22Rv1 (cell line): ENCODE measurements around the gene ZNF778.
"Not testable (repeated sequence)": the region's sequence is repeated elsewhere in the genome, so short reads cannot be mapped to it uniquely, and the experiment has no call there.

Experiments used
- H3K27ac ChIP-seq: fragments of 450-650 bp; 2 replicates; pipeline ENCODE4 v1.5.1; 2017
- ZFX ChIP-seq: fragments of 450-650 bp; IDR thresholded peaks from 2 replicates; pipeline ENCODE4 v1.6.1; 2017; ENCODE audit warnings: antibody characterized with exemption, borderline replicate concordance
- TF ChIP-seq, protein P1 (sequence below): fragments of 450-650 bp; IDR thresholded peaks from 2 replicates; pipeline ENCODE4 v1.5.1; 2017; ENCODE audit warnings: mild to moderate bottlenecking

The ZNF778 gene

DNA sequence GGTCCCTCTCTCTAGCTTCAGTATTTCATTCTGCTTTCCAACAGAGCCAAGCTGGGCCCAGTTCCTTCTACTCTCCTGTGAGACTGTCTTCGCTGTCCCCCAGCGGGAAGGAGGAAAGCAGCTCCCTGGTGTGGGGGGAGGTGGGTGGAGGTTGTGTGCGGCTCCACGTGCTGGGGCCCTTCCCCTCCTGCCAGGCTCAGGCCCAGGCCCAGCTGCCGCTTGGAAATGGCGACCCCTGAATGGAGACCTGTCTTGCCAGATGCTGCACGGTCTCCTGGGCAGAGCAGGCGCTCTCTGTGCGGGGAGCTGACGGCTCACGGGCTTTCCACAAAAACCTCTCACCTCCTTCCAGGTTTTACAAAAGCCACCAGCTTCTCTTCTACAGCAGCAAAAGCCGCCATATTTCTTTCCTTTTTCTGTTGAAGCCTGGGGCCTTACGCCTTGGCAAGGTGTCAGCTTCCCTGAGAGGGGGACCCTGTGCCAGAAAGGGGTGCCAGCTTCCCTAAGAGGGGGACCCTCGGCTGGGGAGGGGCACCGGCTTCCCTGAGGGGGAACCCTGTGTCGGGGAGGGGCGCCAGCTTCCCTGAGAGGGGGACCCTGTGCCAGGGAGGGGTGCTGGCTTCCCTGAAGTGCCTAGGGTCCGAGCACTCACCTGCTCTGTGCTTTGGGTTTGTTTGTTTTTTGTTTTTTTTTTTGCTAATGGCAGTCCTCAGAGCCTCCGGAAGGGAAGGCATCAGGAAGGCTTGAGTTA is 47.5 kb downstream of the ZNF778 start:
- no peak overlapping the region for H3K27ac ChIP-seq
- TF ChIP-seq, protein P1, sequence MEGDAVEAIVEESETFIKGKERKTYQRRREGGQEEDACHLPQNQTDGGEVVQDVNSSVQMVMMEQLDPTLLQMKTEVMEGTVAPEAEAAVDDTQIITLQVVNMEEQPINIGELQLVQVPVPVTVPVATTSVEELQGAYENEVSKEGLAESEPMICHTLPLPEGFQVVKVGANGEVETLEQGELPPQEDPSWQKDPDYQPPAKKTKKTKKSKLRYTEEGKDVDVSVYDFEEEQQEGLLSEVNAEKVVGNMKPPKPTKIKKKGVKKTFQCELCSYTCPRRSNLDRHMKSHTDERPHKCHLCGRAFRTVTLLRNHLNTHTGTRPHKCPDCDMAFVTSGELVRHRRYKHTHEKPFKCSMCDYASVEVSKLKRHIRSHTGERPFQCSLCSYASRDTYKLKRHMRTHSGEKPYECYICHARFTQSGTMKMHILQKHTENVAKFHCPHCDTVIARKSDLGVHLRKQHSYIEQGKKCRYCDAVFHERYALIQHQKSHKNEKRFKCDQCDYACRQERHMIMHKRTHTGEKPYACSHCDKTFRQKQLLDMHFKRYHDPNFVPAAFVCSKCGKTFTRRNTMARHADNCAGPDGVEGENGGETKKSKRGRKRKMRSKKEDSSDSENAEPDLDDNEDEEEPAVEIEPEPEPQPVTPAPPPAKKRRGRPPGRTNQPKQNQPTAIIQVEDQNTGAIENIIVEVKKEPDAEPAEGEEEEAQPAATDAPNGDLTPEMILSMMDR = no peak
- TF ChIP-seq ZFX = no peak

DNA sequence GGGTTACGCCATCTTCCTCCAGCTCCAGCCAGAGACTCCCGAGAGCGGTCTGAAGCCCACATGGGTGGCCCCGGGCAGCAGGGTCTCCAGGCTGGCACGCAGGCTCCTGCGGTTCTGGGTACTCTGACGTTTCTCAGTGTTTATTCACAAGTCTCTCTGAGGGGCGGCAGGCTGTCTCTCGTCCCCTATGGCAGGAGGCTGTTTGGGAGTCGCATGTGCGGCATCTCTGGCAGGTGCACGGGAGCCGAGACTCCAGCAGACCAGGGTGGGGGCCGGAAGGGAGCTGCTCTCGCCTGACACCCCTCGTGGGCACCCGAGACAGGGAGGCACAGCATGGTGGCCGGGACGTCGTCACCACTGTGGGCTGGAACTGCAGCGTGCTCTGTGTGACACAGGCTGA is 48.1 kb downstream of the ZNF778 start:
- no peak overlapping the region for H3K27ac ChIP-seq

DNA sequence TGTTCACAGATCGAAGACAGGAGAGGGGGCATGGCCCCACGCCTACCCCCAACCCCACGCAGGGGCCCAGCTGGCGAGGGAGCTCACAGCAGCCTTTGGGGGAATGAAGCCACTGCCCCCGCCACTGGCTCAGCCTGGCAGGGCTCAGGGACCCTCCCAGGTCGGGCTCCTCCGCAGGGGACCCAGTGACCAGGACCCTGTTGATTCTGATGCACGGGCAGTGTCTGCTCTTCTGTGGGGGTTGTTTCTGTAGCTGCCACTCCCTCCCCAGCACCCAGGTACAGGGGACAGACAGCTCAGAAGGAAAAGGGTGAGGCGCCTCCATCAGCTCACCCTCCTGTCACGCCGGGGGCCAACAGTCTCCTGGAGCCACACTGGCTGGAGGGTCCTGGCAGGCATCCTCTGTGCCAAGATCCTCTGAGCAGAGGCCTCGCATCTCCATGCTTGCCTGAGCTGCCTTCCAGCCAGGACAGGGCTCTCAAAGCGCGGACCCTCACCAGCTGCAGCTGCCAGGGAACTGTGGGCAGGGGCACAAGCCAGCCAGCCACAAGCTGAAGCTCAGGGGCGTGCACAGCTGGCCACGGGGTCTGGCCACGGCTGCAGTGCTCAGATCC is 49.1 kb downstream of the ZNF778 start:
- TF ChIP-seq, protein P1 = no peak
- no peak overlapping the region for H3K27ac ChIP-seq

More for the DNA sequence above, 48.1 kb downstream of the ZNF778 start:
- TF ChIP-seq, protein P1 = no peak

DNA sequence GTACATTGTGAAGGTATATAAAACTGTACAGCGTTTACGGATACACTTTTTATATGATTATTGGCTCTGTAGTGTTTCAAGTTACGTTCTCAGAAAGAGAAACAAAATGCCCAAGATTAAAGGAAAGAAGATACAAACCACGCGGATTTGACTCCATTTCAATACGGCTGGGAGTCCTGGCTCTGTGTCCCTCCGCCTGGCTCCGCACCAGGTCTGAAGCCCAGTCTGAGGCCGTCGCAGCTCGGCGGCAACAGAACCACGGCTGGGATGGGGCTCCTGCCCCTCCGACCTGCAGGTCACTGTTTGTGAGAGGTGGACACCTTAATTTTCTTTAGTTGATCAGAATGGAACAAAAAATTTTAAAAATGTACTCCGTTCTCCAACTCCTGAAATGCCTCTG is 50.2 kb downstream of the ZNF778 start:
- not testable (repeated sequence) for H3K27ac ChIP-seq

DNA sequence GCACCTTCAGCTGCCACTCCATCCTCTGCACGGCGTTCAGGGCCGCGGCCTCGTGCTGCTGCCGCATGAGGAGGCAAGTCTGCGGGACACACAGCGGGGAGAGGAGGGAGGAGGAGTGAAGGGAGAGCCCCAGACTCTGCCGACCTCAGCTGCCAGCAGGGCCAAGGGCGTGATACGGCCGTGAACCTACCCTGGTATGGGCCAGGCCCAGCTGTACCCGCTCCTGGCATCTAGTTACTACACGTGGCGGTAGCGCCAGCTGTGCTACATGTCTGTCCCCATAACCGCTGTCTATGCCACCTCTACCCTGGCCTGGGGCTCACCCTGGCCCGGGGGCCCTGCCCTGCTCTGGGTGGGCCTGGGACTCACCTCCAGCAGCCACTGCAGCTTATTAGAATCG is 51.1 kb downstream of the ZNF778 start:
- no peak overlapping the region for H3K27ac ChIP-seq
- no peak for TF ChIP-seq ZFX
- TF ChIP-seq, protein P1 = no peak

DNA sequence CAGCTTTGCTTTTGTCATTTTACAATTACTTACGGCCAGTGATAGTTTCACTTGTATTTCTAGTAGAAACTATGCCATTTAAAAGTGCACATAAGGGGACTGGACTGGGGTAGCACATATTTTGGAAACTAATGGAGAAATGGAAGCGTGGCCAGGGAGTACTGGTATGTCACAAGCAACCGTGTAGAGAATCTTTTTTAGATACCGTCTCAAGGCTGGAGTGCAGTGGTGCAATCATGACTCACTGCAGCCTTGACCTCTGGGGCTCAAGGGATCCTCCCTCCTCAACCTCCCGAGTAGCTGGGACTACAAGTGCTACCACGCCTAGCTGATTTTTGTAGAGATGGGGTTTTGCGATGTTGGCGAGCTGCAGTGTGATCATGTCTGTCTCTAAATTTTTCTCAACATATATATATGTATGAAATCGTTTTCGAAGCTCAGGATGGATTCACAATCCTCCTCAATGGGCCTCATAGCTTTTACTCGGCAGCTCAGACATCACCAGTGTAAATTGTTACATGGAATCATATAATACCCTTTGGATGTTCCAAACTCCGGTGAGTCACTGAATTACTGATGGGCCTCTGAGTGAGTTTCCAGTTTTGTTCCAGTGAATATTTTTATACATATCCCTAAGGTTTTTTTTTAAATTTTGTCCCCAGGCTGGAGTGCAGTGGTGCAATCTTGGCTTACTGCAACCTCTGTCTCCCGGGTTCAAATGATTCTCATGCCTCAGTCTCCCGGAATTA is 51.7 kb downstream of the ZNF778 start:
- no peak for TF ChIP-seq ZFX
- TF ChIP-seq, protein P1 = no peak
- no peak overlapping the region for H3K27ac ChIP-seq

DNA sequence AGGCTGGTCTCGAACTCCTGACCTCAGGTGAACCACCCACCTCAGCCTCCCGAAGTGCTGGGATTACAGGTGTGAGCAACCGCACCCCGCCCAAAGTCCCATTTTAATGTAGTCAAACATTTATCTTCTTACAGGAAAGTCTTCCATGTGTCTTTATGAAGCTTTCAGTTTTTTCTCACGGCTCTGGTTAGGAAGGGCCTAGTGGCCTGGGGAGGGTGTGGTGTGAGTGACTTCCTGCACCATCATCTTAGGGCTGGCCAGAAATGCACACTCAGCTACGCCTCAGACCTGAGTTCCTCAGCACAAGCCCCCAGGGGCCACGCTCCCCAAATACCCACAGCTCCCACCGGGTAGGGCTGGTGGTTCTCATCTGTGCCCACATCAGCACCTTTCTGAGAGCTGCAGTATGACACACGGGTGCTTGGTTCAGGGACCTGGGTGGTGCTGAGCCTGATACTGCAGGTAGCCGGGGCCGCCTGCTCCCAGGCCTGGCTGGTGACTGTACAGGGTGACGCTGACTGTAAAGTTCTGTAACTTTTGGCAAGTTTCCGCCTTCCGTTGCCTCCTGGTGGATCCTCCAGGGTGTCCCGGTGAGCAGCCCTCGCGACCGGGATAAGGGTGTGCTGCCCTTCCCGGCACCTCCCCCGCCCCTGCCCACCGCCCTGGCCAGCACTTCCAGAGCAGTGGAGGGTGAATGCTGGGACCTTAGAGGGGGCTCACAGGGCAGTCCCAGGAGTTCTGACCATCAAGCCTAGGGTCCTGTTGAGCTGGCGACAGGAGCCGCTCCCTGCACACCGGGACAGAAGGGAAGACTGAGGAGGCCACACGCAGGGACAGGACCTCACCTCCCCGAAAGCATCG is 52.5 kb downstream of the ZNF778 start:
- H3K27ac ChIP-seq = no peak overlapping the region

More for the DNA sequence above, 52.5 kb downstream of the ZNF778 start:
- no peak for TF ChIP-seq ZFX
- TF ChIP-seq, protein P1 = no peak
